Endothelial cell of umbilical vein (primary cell): ENCODE results near the gene BCAP31. TPM values are rescaled to one million over a fixed set of nuclear protein-coding genes. Genes with fewer than 3 reads are reported as not detected.

ENCODE experiments used
- BruUV-seq: library from RNA; stranded (reverse); fragments of 400-500 nt; replicated peaks from 2 replicates; lab custom pipeline; 2021; lab: Mats Ljungman, UMichigan
- CTCF ChIA-PET: fragments of 300-600, 350-600 bp; sonication (Branson Sonifier 250); formaldehyde crosslinking; loops from one replicate; lab custom pipeline; 2021; ENCODE audit warnings: antibody characterized with exemption, inconsistent platforms; lab: Charles Lee
- POLR2A ChIA-PET: fragments of 300-600, 350-600 bp; sonication (Branson Sonifier 250); formaldehyde crosslinking; loops from one replicate; lab custom pipeline; 2021; ENCODE audit warnings: antibody characterized with exemption, inconsistent platforms; lab: Charles Lee
- DNase-seq: peaks from one replicate; pipeline ENCODE4 v3.0.0-alpha.2; 2011; ENCODE audit warnings: low read depth, low spot score
- FAIRE-seq: peaks from 2 replicates; lab custom pipeline; 2011; peaks lifted over from hg19 to GRCh38; lab: Jason Lieb, UNC
- H2AFZ ChIP-seq: 2 replicates; pipeline ENCODE4 v1.6.0; 2012; ENCODE audit warnings: low read depth, low read length, control low read depth, inconsistent platforms
- H3K27ac ChIP-seq: 2 replicates; pipeline ENCODE4 v1.5.1; 2011; ENCODE audit warnings: low read depth, mild to moderate bottlenecking, control low read depth, low read length, moderate library complexity; ENCODE audit not compliant: insufficient read depth
- H3K27me3 ChIP-seq, 2 experiments: 2 replicates each; pipeline versions ENCODE4 v1.6.0 to v1.6.1; 2011; ENCODE audit warnings: low read length in 2 of 2, mixed read lengths in 1 of 2; ENCODE audit not compliant: control insufficient read depth in 2 of 2, insufficient read depth in 2 of 2
- H3K36me3 ChIP-seq, 2 experiments: 2 replicates in 1 of 2; 3 replicates in 1 of 2; pipeline ENCODE4 v1.5.1; 2011; ENCODE audit warnings: low read length in 2 of 2, mild to moderate bottlenecking in 1 of 2, moderate library complexity in 1 of 2; ENCODE audit not compliant: control insufficient read depth in 2 of 2, insufficient read depth in 2 of 2; ENCODE audit errors: extremely low read depth in 1 of 2
- H3K4me1 ChIP-seq: 3 replicates; pipeline ENCODE4 v1.5.1; 2011; ENCODE audit warnings: mild to moderate bottlenecking, low read length; ENCODE audit not compliant: control insufficient read depth, insufficient read depth; ENCODE audit errors: extremely low read depth
- H3K4me2 ChIP-seq: 2 replicates; pipeline ENCODE4 v1.6.1; 2011; ENCODE audit warnings: low read length, control low read depth, mixed read lengths; ENCODE audit not compliant: insufficient read depth
- H3K4me3 ChIP-seq, 3 experiments: fragments of 200-600 bp in 1 of 3; sonication (generic), shearing (Covaris generic) in 1 of 3; replicated peaks in 1 of 3; 2 replicates each; pipeline ENCODE4 v1.5.1; 2011 to 2016; ENCODE audit warnings: control low read depth in 3 of 3, low read length in 3 of 3, mild to moderate bottlenecking in 2 of 3, inconsistent platforms in 1 of 3, low read depth in 1 of 3, moderate library complexity in 1 of 3; ENCODE audit not compliant: insufficient read depth in 1 of 3
- H3K79me2 ChIP-seq: 2 replicates; pipeline ENCODE4 v1.6.0; 2012; ENCODE audit warnings: low read length, inconsistent platforms; ENCODE audit not compliant: control insufficient read depth, insufficient read depth
- H3K9ac ChIP-seq: replicated peaks from 2 replicates; pipeline ENCODE3; 2011; ENCODE audit warnings: low read length, control low read depth; ENCODE audit not compliant: insufficient read depth; ENCODE audit errors: extremely low read depth
- H3K9me1 ChIP-seq: replicated peaks from 3 replicates; pipeline ENCODE4 v1.6.0; 2011; ENCODE audit warnings: mild to moderate bottlenecking, low read length; ENCODE audit not compliant: control insufficient read depth, insufficient read depth; ENCODE audit errors: extremely low read depth
- H3K9me3 ChIP-seq: replicated peaks from 2 replicates; pipeline ENCODE4 v1.5.1; 2012; ENCODE audit warnings: low read length, inconsistent platforms; ENCODE audit not compliant: control insufficient read depth, insufficient read depth
- H4K20me1 ChIP-seq: replicated peaks from 2 replicates; pipeline ENCODE3; 2011; ENCODE audit warnings: mild to moderate bottlenecking, low read length; ENCODE audit not compliant: control insufficient read depth, insufficient read depth; ENCODE audit errors: extremely low read depth
- CTCF ChIP-seq, 2 donors: IDR thresholded peaks; 1 replicate in 1 of 2; 2 replicates in 1 of 2; pipeline ENCODE4 v1.5.1; 2011; ENCODE audit warnings: low read length in 2 of 2, mild to moderate bottlenecking in 2 of 2, moderate library complexity in 2 of 2, control low read depth in 1 of 2, inconsistent platforms in 1 of 2, low read depth in 1 of 2; ENCODE audit not compliant: insufficient read depth in 1 of 2; ENCODE audit errors: extremely low read depth in 1 of 2
- EZH2 ChIP-seq: IDR thresholded peaks from 2 replicates; pipeline ENCODE4 v1.6.1; 2012; ENCODE audit warnings: borderline replicate concordance, low read depth, mild to moderate bottlenecking, moderate library complexity, low read length, inconsistent platforms; ENCODE audit not compliant: severe bottlenecking
- FOS ChIP-seq: IDR thresholded peaks from 2 replicates; pipeline ENCODE4 v1.6.1; 2011; ENCODE audit warnings: mild to moderate bottlenecking, low read length, moderate library complexity, borderline replicate concordance; ENCODE audit not compliant: insufficient read depth
- GATA2 ChIP-seq: IDR thresholded peaks from 2 replicates; pipeline ENCODE4 v1.7.0; 2011; ENCODE audit warnings: low read depth, mild to moderate bottlenecking, moderate library complexity, mixed read lengths, low read length; ENCODE audit not compliant: insufficient read length, insufficient read depth
- JUN ChIP-seq: IDR thresholded peaks from 2 replicates; pipeline ENCODE4 v1.6.1; 2011; ENCODE audit warnings: borderline replicate concordance, low read depth; ENCODE audit not compliant: insufficient read length, insufficient read depth
- POLR2A ChIP-seq: IDR thresholded peaks from 2 replicates; pipeline ENCODE4 v1.6.1; 2012; ENCODE audit warnings: low read depth, mild to moderate bottlenecking, control low read depth, low read length
- POLR2AphosphoS5 ChIP-seq: IDR thresholded peaks from 2 replicates; pipeline ENCODE4 v1.6.1; 2012; ENCODE audit warnings: low read depth, mild to moderate bottlenecking, control low read depth, low read length, moderate library complexity; ENCODE audit not compliant: insufficient read depth
- dilution Hi-C: fragments of 300-500 bp; cut with MboI; formaldehyde crosslinking; loops from one replicate; pipeline ENCODE4 v1.15.0; 2019; ENCODE audit warnings: low sequenced_read_pairs; ENCODE audit not compliant: extremely low pct_ligation_motif_present
- intact Hi-C: fragments of 100-400 bp; cut with micrococcal nuclease; formaldehyde crosslinking; loops from one replicate; pipeline ENCODE4 v1.10.0; 2022
- polyA plus RNA-seq, 4 experiments: library from polyadenylated mRNA; depleted of rRNA in 3 of 4; stranded (reverse) in 3 of 4; unstranded in 1 of 4; fragments of >200 nt; gene quantifications; 2 replicates each; pipeline versions ENCODE4 v1.2.1 to v1.2.3, GENCODE V29; 2011 to 2012; ENCODE audit warnings: missing spikeins in 1 of 4
- total RNA-seq: library from RNA; stranded (reverse); gene quantifications from 2 replicates; pipeline ENCODE4 v1.2.3, GENCODE V29; 2021
- TF ChIP-seq, protein P1 (sequence below): IDR thresholded peaks from 2 replicates; pipeline ENCODE4 v1.6.1; 2011; ENCODE audit not compliant: insufficient read depth, insufficient read length

Gene BCAP31
- total and polyA plus RNA-seq, 2 donors (not counting 3 experiments of a cell fraction or from before 2014, with no cell fraction given): 169 to 203 TPM

GRCh38 chrX:153763989-153764755 is 40.0 kb upstream of the BCAP31 start, which contains the start of gene PLXNB3:
Gene PLXNB3 (plus strand): TSS chrX:153764249. CDS start chrX:153765536, 1,287 bp downstream.
- CTCF ChIA-PET: interaction anchor here (0.7 to 4.6 kb wide), 5 partner anchors 9 to 185 kb away, joined by 3 to 68 read pairs (median 4); no protein-coding TSS in a partner anchor
- H3K27ac ChIP-seq: peak within 1 kb of the TSS; percentile 75
- no peak within 1 kb of the TSS for H2AFZ ChIP-seq

More at GRCh38 chrX:153763989-153764755, 40.0 kb upstream of the BCAP31 start, which contains the start of gene PLXNB3:
- Histone ChIP-seq H3K9ac (no peak within 1 kb of the TSS), H3K9me3 (no peaks in the 10 kb centered on the region), H3K4me1 (peaks cover 20% of the 10 kb centered on the region), H3K36me3 (no peaks in the 10 kb centered on the region), H3K27me3 (no peaks in the 10 kb centered on the region), H3K79me2 (no peaks in the 10 kb centered on the region), H3K9me1 (no peaks in the 10 kb centered on the region), H3K4me2 (peak within 1 kb of the TSS; percentile 47), H3K4me3 (peak within 1 kb of the TSS in 1 of 3 experiments; percentile 28), H4K20me1 (no peaks in the 10 kb centered on the region)
- intact Hi-C loops: loop anchor here (1.0 to 10.0 kb wide), 5 partner anchors 31 to 281 kb away; partner anchors contain the start of genes IDH3G and SSR4
- BruUV-seq: no TSS peak
- DNase-seq: peak; percentile 56
- peak; percentile 91 for FAIRE-seq
- POLR2A ChIA-PET: no interaction called here
- dilution Hi-C loops: no loop called here
- TF ChIP-seq POLR2AphosphoS5: no peak
- TF ChIP-seq CTCF (IDR thresholded peaks at IDR 0.05; ENCODE audit: extremely low read depth in 1 of 2, insufficient read depth in 1 of 2, low read depth in 1 of 2, low read length in 2 of 2): peak; percentile 76 to 86
- no peak for TF ChIP-seq GATA2
- TF ChIP-seq, protein P1, sequence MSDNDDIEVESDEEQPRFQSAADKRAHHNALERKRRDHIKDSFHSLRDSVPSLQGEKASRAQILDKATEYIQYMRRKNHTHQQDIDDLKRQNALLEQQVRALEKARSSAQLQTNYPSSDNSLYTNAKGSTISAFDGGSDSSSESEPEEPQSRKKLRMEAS: no peak
- no peak for TF ChIP-seq FOS
- TF ChIP-seq EZH2: no peak
- TF ChIP-seq POLR2A: no peak
- TF ChIP-seq JUN: no peak
